Chondrocyte (in vitro differentiated cells): ENCODE measurements around the gene NAPA. TPM values are rescaled to one million over a fixed set of nuclear protein-coding genes. Genes with fewer than 3 reads are reported as not detected.

Source experiments
- DNase-seq: peaks from one replicate; pipeline ENCODE4 v3.0.0; 2021; ENCODE audit warnings: mixed read lengths, low spot score
- H3K27ac Mint-ChIP-seq: one replicate; pipeline ENCODE4 v1.8.0; 2021; ENCODE audit warnings: mild to moderate bottlenecking, moderate library complexity, mixed read lengths; ENCODE audit not compliant: unreplicated experiment
- H3K27me3 Mint-ChIP-seq: 2 replicates; pipeline ENCODE4 v1.8.0; 2021; ENCODE audit warnings: low read depth, mixed read lengths
- H3K36me3 Mint-ChIP-seq: 2 replicates; pipeline ENCODE4 v1.8.0; 2021; ENCODE audit warnings: low read depth, mixed read lengths
- H3K4me1 Mint-ChIP-seq: 2 replicates; pipeline ENCODE4 v1.8.0; 2021; ENCODE audit warnings: low read depth, mild to moderate bottlenecking, mixed read lengths
- H3K4me3 Mint-ChIP-seq: one replicate; pipeline ENCODE4 v1.8.0; 2021; ENCODE audit warnings: mild to moderate bottlenecking, moderate library complexity, mixed read lengths; ENCODE audit not compliant: unreplicated experiment
- H3K9me3 Mint-ChIP-seq: 2 replicates; pipeline ENCODE4 v1.8.0; 2021; ENCODE audit warnings: low read depth, mixed read lengths
- total RNA-seq: library from RNA; stranded (reverse); gene quantifications from 3 replicates; pipeline ENCODE4 v1.2.1, GENCODE V29; 2021
- TF ChIP-seq, protein P1 (sequence below): fragments of 200-600 bp; sonication (generic); IDR thresholded peaks from 2 replicates; pipeline ENCODE4 v1.5.0; 2021; ENCODE audit warnings: antibody characterized with exemption, mild to moderate bottlenecking, moderate library complexity

NAPA gene
- total RNA-seq, 1 donor from 2014 or later = 88.8 TPM

DNA sequence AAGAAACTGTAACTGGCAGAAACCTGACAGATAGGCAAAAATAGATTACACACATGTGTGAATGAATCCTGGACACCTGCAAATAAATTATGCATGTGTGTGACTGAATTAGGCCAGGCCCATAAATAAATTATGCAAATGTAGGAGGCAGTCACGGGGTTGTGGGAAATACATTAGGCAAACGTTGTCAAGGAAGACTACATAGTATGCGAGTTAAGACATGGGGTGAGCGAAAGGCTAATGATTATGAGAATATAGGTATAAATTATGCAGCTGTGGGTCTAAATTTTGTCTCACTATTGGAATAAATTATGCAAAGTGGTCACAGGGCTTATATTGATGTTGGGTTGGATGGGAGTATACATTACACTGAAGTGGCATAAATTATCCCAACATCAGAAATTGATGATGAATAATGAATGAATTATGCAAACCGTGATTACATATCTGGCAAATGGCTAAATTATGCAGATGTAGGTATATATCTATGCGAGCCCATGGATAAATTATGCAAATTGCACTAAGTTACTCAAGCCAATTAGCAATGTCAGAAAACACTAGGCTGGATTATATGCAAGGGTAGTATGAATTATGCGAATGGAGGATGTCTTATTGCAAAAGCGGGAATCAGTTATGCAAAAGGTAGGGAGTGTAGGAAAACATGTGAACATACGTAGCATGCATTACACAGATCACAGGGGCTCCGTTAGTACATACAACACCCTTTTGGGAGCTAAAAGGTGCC lies 50.0 kb downstream of the NAPA start:
- H3K4me1 Mint-ChIP-seq = no peaks in the 10 kb centered on the region
- H3K9me3 Mint-ChIP-seq = no peaks in the 10 kb centered on the region
- no peak for DNase-seq
- no peak overlapping the region for H3K4me3 Mint-ChIP-seq
- H3K27me3 Mint-ChIP-seq = peaks cover 37% of the 10 kb centered on the region
- TF ChIP-seq, protein P1, sequence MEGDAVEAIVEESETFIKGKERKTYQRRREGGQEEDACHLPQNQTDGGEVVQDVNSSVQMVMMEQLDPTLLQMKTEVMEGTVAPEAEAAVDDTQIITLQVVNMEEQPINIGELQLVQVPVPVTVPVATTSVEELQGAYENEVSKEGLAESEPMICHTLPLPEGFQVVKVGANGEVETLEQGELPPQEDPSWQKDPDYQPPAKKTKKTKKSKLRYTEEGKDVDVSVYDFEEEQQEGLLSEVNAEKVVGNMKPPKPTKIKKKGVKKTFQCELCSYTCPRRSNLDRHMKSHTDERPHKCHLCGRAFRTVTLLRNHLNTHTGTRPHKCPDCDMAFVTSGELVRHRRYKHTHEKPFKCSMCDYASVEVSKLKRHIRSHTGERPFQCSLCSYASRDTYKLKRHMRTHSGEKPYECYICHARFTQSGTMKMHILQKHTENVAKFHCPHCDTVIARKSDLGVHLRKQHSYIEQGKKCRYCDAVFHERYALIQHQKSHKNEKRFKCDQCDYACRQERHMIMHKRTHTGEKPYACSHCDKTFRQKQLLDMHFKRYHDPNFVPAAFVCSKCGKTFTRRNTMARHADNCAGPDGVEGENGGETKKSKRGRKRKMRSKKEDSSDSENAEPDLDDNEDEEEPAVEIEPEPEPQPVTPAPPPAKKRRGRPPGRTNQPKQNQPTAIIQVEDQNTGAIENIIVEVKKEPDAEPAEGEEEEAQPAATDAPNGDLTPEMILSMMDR = no peak
- H3K36me3 Mint-ChIP-seq = no peaks in the 10 kb centered on the region
- no peak overlapping the region for H3K27ac Mint-ChIP-seq

DNA sequence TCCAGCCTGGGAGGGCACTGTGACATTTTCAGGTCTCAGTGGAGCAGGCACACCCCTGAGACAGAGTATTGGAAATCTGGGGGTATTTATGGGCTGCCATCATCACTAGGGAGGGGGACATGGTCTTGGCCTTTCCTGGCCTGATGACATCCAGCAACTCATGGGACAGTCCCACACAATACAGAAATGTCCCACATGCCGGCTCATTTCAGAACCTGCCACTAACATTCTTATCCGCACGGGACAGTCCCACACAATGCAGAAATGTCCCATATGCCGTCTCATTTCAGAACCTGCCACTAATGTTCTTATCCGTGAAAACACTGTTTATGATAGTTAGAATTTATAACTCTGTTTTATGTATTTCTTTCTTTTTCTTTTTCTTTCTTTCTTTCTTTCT lies 53.0 kb downstream of the NAPA start:
- no peak for DNase-seq
- Mint-ChIP-seq H3K4me1 (no peaks in the 10 kb centered on the region), H3K4me3 (no peak overlapping the region), H3K27ac (no peak overlapping the region), H3K36me3 (no peaks in the 10 kb centered on the region), H3K9me3 (no peaks in the 10 kb centered on the region), H3K27me3 (peaks cover 20% of the 10 kb centered on the region)
- TF ChIP-seq, protein P1 = no peak

DNA sequence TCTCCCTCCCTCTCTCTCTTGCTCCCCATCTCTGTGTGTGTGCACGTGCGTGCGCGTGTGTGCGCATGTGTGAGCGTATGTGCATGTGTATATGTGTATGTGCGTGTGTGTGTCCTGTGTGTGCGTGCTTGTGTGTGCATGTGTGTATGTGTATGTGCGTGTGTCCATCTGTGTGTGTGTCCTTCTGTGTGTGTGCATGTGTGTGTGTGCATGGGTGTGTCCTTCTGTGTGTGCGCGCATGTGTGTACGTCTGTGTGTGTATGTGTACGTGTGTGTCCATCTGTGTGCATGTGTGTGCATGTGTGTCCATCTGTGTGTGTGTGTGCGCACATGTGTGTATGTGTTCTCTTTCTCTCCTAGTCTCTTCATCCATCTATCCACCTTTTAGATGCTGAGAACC lies 55.4 kb downstream of the NAPA start:
- H3K27ac Mint-ChIP-seq = no peak overlapping the region
- DNase-seq = no peak
- H3K27me3 Mint-ChIP-seq = peaks cover 24% of the 10 kb centered on the region
- H3K4me3 Mint-ChIP-seq = no peak overlapping the region
- H3K9me3 Mint-ChIP-seq = peaks cover 12% of the 10 kb centered on the region
- TF ChIP-seq, protein P1 = no peak
- peaks cover 5% of the 10 kb centered on the region for H3K36me3 Mint-ChIP-seq
- H3K4me1 Mint-ChIP-seq = no peaks in the 10 kb centered on the region

DNA sequence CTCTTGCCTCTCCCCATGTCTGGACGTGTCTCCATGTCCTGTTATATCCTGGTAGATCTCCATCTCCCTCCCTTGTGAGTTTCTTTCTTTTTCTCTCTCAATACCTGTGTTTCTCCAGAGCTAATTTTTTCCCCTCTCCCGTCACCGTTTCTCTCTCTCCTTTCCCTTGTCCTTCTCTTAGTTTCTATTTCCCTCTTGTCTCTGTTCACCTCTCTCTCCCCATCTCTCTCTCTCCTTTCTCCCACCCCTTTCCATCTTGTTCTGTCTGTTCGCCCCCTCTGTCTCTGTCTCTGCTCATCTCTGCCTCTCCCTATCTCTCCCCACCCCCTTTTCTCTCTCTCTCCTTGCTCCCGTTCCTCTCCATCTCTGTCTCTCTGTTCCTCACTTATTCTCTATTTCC lies 56.2 kb downstream of the NAPA start:
- DNase-seq = no peak
- TF ChIP-seq, protein P1 = no peak
- Mint-ChIP-seq H3K4me3 (no peak overlapping the region), H3K27me3 (peaks cover 26% of the 10 kb centered on the region), H3K9me3 (peaks cover 12% of the 10 kb centered on the region), H3K4me1 (no peaks in the 10 kb centered on the region), H3K27ac (no peak overlapping the region), H3K36me3 (peaks cover 5% of the 10 kb centered on the region)

DNA sequence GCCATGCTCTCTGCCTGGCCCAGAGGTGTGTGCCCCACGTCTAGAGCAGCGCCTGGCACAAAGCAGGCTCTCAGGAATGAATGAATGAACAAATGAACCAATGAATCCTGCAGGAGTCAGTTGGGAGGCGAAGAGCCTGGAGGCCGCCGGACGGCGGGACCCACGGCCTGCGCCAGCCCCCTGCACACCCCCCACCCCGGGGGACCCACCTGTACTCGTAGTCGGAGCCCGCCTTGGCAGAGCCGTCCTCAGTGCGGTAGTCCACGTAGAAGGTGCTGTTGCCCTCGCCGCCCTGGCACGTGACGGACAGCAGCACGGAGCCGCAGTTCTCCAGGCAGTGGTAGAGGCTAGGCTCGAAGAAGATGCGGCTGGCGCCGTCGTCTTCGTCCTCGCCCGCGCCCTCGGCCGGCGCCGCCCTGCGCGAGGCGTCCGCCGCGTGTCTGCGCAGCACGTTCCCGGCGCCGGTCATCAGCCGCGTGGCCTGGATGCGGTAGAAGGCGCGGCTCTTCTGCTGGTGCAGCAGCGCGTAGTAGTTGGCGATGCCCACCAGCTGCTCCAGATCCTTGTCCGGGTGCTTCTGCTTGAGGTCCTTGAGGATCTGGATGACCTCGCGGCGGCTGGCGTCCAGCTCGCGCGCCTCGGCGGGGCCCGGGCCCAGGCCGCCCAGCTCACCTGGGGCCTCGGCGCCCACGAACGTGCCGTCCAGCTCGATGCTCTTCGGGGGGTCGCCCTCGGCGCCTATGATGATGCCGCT lies 58.0 kb downstream of the NAPA start:
- no peak overlapping the region for H3K27ac Mint-ChIP-seq

More for the DNA sequence above, 58.0 kb downstream of the NAPA start:
- no peak for DNase-seq
- Mint-ChIP-seq H3K4me3 (no peak overlapping the region), H3K27me3 (peaks cover 29% of the 10 kb centered on the region), H3K36me3 (peaks cover 5% of the 10 kb centered on the region), H3K9me3 (peaks cover 12% of the 10 kb centered on the region), H3K4me1 (no peaks in the 10 kb centered on the region)
- TF ChIP-seq, protein P1 = no peak
